WTC11 (cell line): ENCODE data around the gene PLEKHA3. TPM values are rescaled to one million over a fixed set of nuclear protein-coding genes. Genes with fewer than 3 reads are reported as not detected.
"Not testable (repeated sequence)": the region's sequence is repeated elsewhere in the genome, so short reads cannot be mapped to it uniquely, and the experiment has no call there.

Experiments used
- ATAC-seq: fragments of 200-7000 bp; cut with Tn5 transposase; 2 replicates; pipeline ENCODE4 v1.10.0; 2021; ENCODE audit warnings: mild to moderate bottlenecking, moderate library complexity
- CTCF ChIA-PET: fragments of 300-600 bp; sonication (Branson Sonifier 250); formaldehyde crosslinking; loops from one replicate; lab custom pipeline; 2021; ENCODE audit warnings: antibody characterized with exemption; lab: Charles Lee
- POLR2A ChIA-PET: fragments of 350-600 bp; sonication (Branson Sonifier 250); formaldehyde crosslinking; loops from one replicate; lab custom pipeline; 2021; ENCODE audit warnings: antibody characterized with exemption; lab: Charles Lee
- DNase-seq: peaks from one replicate; pipeline ENCODE4 v3.0.0; 2021; ENCODE audit warnings: low spot score
- H3K27ac Mint-ChIP-seq: 2 replicates; pipeline ENCODE4 v1.8.0; 2021; ENCODE audit warnings: mixed read lengths
- H3K27me3 Mint-ChIP-seq: 2 replicates; pipeline ENCODE4 v1.8.0; 2021; ENCODE audit warnings: low read depth, mild to moderate bottlenecking, moderate library complexity, mixed read lengths
- H3K36me3 Mint-ChIP-seq: 2 replicates; pipeline ENCODE4 v1.8.0; 2021; ENCODE audit warnings: mixed read lengths
- H3K4me1 Mint-ChIP-seq: 2 replicates; pipeline ENCODE4 v1.8.0; 2022; ENCODE audit warnings: mixed read lengths
- H3K4me3 Mint-ChIP-seq: 2 replicates; pipeline ENCODE4 v1.8.0; 2021; ENCODE audit warnings: mild to moderate bottlenecking, moderate library complexity, mixed read lengths
- H3K9me3 Mint-ChIP-seq: 2 replicates; pipeline ENCODE4 v1.8.0; 2021; ENCODE audit warnings: mixed read lengths
- ARID4B ChIP-seq: sonication (generic); formaldehyde crosslinking; IDR thresholded peaks from 2 replicates; pipeline ENCODE4 v1.8.0; 2023; ENCODE audit warnings: missing genetic modification reagents, mild to moderate bottlenecking, borderline replicate concordance
- CREB1 ChIP-seq: sonication (generic); formaldehyde crosslinking; IDR thresholded peaks from 2 replicates; pipeline ENCODE4 v1.8.0; 2023; ENCODE audit warnings: mild to moderate bottlenecking, missing genetic modification reagents
- E2F4 ChIP-seq: sonication (generic); formaldehyde crosslinking; IDR thresholded peaks from 2 replicates; pipeline ENCODE4 v1.8.1; 2022; ENCODE audit warnings: low read depth, mild to moderate bottlenecking, moderate library complexity, missing genetic modification reagents, borderline replicate concordance
- ELF4 ChIP-seq: sonication (generic); formaldehyde crosslinking; IDR thresholded peaks from 2 replicates; pipeline ENCODE4 v1.8.1; 2022; ENCODE audit warnings: low read depth, mild to moderate bottlenecking, moderate library complexity, missing genetic modification reagents
- FOXK1 ChIP-seq: sonication (generic); formaldehyde crosslinking; IDR thresholded peaks from 2 replicates; pipeline ENCODE4 v1.8.0; 2022; ENCODE audit warnings: mild to moderate bottlenecking, moderate library complexity, missing genetic modification reagents
- FOXP4 ChIP-seq: sonication (generic); formaldehyde crosslinking; IDR thresholded peaks from 2 replicates; pipeline ENCODE4 v1.8.0; 2022; ENCODE audit warnings: mild to moderate bottlenecking, missing genetic modification reagents
- HMGA2 ChIP-seq: fragments of 250-450 bp; sonication (Bioruptor Pico); IDR thresholded peaks from 2 replicates; pipeline ENCODE4 v1.4.0; 2021; ENCODE audit warnings: mild to moderate bottlenecking, moderate library complexity
- IRF1 ChIP-seq: sonication (generic); formaldehyde crosslinking; IDR thresholded peaks from 2 replicates; pipeline ENCODE4 v1.8.0; 2023; ENCODE audit warnings: missing genetic modification reagents
- MLX ChIP-seq: sonication (generic); formaldehyde crosslinking; IDR thresholded peaks from 2 replicates; pipeline ENCODE4 v1.8.1; 2023; ENCODE audit warnings: mild to moderate bottlenecking, missing genetic modification reagents, moderate library complexity
- MYBL2 ChIP-seq: sonication (generic); formaldehyde crosslinking; IDR thresholded peaks from 2 replicates; pipeline ENCODE4 v1.8.1; 2023; ENCODE audit warnings: mild to moderate bottlenecking, moderate library complexity, missing genetic modification reagents
- NFE2L1 ChIP-seq: sonication (generic); formaldehyde crosslinking; IDR thresholded peaks from 2 replicates; pipeline ENCODE4 v1.8.1; 2023; ENCODE audit warnings: missing genetic modification reagents
- SP1 ChIP-seq: sonication (generic); formaldehyde crosslinking; conservative IDR thresholded peaks from 2 replicates; pipeline ENCODE4 v1.8.1; 2022; ENCODE audit warnings: missing genetic modification reagents
- USF2 ChIP-seq: sonication (generic); formaldehyde crosslinking; IDR thresholded peaks from 2 replicates; pipeline ENCODE4 v1.8.1; 2023; ENCODE audit warnings: mild to moderate bottlenecking, missing genetic modification reagents, moderate library complexity
- ZBTB43 ChIP-seq: sonication (generic); formaldehyde crosslinking; IDR thresholded peaks from 2 replicates; pipeline ENCODE4 v1.8.1; 2023; ENCODE audit warnings: mild to moderate bottlenecking, missing genetic modification reagents
- total RNA-seq: library from RNA; stranded (reverse); gene quantifications from 3 replicates; pipeline ENCODE4 v1.2.3, GENCODE V29; 2021

PLEKHA3 gene
- total RNA-seq, 1 experiment from 2014 or later: 18.7 TPM

GRCh38 chr2:178522950-178523595 is 42.8 kb downstream of the PLEKHA3 start (continued):
- TF ChIP-seq IRF1 (no peak), MYBL2 (peak; percentile 40; the same call in 1 of the 2 replicates), E2F4 (no peak), ZBTB43 (CRISPR knock-in tag) (no peak), CREB1 (CRISPR knock-in tag) (0 out of 2 replicates have a peak, but pooled peaks have one; percentile 18), USF2 (CRISPR knock-in tag) (no peak), NFE2L1 (CRISPR knock-in tag) (no peak), MLX (CRISPR knock-in tag) (no peak), ARID4B (CRISPR knock-in tag) (peak; percentile 47; the same call in 1 of the 2 replicates), SP1 (peak; percentile 68), HMGA2 (CRISPR knock-in tag) (no peak), FOXP4 (CRISPR knock-in tag) (no peak), FOXK1 (peak; percentile 89)
- TF ChIP-seq, all 79 proteins: peak for 12

GRCh38 chr2:178523596-178524134 is 43.4 kb downstream of the PLEKHA3 start:
- TF ChIP-seq ELF4 (CRISPR knock-in tag): no peak
- DNase-seq (no peak), ATAC-seq (no peak)
- Mint-ChIP-seq H3K4me3 (peak overlapping the region; percentile 92), H3K4me1 (peaks cover 5% of the 10 kb centered on the region), H3K36me3 (peaks cover 9% of the 10 kb centered on the region), H3K9me3 (peaks cover 5% of the 10 kb centered on the region), H3K27ac (peak overlapping the region; percentile 91), H3K27me3 (no peaks in the 10 kb centered on the region)
- CTCF ChIA-PET: interaction anchor here (1.0 to 1.8 kb wide), 4 partner anchors 17 to 966 kb away, joined by 3 to 11 read pairs (median 3); partner anchors contain the start of gene PLEKHA3
- POLR2A ChIA-PET: interaction anchor here (0.6 to 2.3 kb wide), 3 partner anchors 44 to 72 kb away, joined by 3 to 10 read pairs (median 3); partner anchors contain the start of genes PJVK, PLEKHA3 and PRKRA

GRCh38 chr2:178525010-178525409 is 44.8 kb downstream of the PLEKHA3 start:
- not testable (repeated sequence) for H3K4me3 Mint-ChIP-seq

GRCh38 chr2:178525460-178525859 is 45.2 kb downstream of the PLEKHA3 start:
- H3K36me3 Mint-ChIP-seq, H3K27me3 Mint-ChIP-seq, ATAC-seq, H3K4me1 Mint-ChIP-seq, H3K4me3 Mint-ChIP-seq, H3K9me3 Mint-ChIP-seq, H3K27ac Mint-ChIP-seq, CTCF ChIA-PET, DNase-seq: not testable (repeated sequence)
- POLR2A ChIA-PET: interaction anchor here (0.6 kb wide), 1 partner anchor 43 kb away, joined by 6 read pairs; no protein-coding TSS in a partner anchor

More at GRCh38 chr2:178525010-178525409, 44.8 kb downstream of the PLEKHA3 start:
- CTCF ChIA-PET: interaction anchor here (0.8 kb wide), 1 partner anchor 46 kb away, joined by 3 read pairs; no protein-coding TSS in a partner anchor
- DNase-seq, H3K36me3 Mint-ChIP-seq, H3K4me1 Mint-ChIP-seq, POLR2A ChIA-PET, H3K27ac Mint-ChIP-seq, H3K27me3 Mint-ChIP-seq, H3K9me3 Mint-ChIP-seq, ATAC-seq: not testable (repeated sequence)
